Chondrocyte (in vitro differentiated cells): Measurements from ENCODE around the gene FGF7. TPM values are rescaled to one million over a fixed set of nuclear protein-coding genes. Genes with fewer than 3 reads are reported as not detected.

Experiments used
- DNase-seq: peaks from one replicate; pipeline ENCODE4 v3.0.0; 2021; ENCODE audit warnings: mixed read lengths, low spot score
- H3K27ac Mint-ChIP-seq: one replicate; pipeline ENCODE4 v1.8.0; 2021; ENCODE audit warnings: mild to moderate bottlenecking, moderate library complexity, mixed read lengths; ENCODE audit not compliant: unreplicated experiment
- H3K27me3 Mint-ChIP-seq: 2 replicates; pipeline ENCODE4 v1.8.0; 2021; ENCODE audit warnings: low read depth, mixed read lengths
- H3K36me3 Mint-ChIP-seq: 2 replicates; pipeline ENCODE4 v1.8.0; 2021; ENCODE audit warnings: low read depth, mixed read lengths
- H3K4me1 Mint-ChIP-seq: 2 replicates; pipeline ENCODE4 v1.8.0; 2021; ENCODE audit warnings: low read depth, mild to moderate bottlenecking, mixed read lengths
- H3K4me3 Mint-ChIP-seq: one replicate; pipeline ENCODE4 v1.8.0; 2021; ENCODE audit warnings: mild to moderate bottlenecking, moderate library complexity, mixed read lengths; ENCODE audit not compliant: unreplicated experiment
- H3K9me3 Mint-ChIP-seq: 2 replicates; pipeline ENCODE4 v1.8.0; 2021; ENCODE audit warnings: low read depth, mixed read lengths
- total RNA-seq: library from RNA; stranded (reverse); gene quantifications from 3 replicates; pipeline ENCODE4 v1.2.1, GENCODE V29; 2021
- TF ChIP-seq, protein P1 (sequence below): fragments of 200-600 bp; sonication (generic); IDR thresholded peaks from 2 replicates; pipeline ENCODE4 v1.5.0; 2021; ENCODE audit warnings: antibody characterized with exemption, mild to moderate bottlenecking, moderate library complexity

FGF7 gene
- total RNA-seq, 1 donor from 2014 or later: not detected

DNA sequence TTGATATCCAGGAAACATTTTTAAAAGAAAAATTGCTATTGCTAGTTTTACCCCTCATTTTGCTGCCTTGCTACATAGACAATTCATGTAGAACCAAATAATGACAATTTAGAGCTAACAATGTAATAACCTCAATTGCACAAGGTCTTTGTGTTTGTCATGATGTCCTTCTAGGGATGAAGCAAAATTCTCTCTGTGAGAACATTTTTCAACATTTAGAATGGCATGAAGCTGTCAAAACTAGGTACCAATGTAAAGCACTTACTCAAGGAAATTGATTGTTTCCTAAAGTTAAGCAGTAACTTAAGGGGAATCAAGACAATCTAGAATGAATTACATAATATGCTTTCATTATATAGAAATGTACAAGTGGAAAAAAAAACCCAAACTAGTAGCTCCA lies 7.9 kb upstream of the FGF7 start:
- TF ChIP-seq, protein P1, sequence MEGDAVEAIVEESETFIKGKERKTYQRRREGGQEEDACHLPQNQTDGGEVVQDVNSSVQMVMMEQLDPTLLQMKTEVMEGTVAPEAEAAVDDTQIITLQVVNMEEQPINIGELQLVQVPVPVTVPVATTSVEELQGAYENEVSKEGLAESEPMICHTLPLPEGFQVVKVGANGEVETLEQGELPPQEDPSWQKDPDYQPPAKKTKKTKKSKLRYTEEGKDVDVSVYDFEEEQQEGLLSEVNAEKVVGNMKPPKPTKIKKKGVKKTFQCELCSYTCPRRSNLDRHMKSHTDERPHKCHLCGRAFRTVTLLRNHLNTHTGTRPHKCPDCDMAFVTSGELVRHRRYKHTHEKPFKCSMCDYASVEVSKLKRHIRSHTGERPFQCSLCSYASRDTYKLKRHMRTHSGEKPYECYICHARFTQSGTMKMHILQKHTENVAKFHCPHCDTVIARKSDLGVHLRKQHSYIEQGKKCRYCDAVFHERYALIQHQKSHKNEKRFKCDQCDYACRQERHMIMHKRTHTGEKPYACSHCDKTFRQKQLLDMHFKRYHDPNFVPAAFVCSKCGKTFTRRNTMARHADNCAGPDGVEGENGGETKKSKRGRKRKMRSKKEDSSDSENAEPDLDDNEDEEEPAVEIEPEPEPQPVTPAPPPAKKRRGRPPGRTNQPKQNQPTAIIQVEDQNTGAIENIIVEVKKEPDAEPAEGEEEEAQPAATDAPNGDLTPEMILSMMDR: no peak
- no peak for DNase-seq
- peaks cover 17% of the 10 kb centered on the region for H3K4me1 Mint-ChIP-seq
- H3K27ac Mint-ChIP-seq: no peak overlapping the region
- no peaks in the 10 kb centered on the region for H3K27me3 Mint-ChIP-seq
- H3K9me3 Mint-ChIP-seq: peaks cover 3% of the 10 kb centered on the region
- H3K4me3 Mint-ChIP-seq: no peak overlapping the region
- H3K36me3 Mint-ChIP-seq: no peaks in the 10 kb centered on the region

DNA sequence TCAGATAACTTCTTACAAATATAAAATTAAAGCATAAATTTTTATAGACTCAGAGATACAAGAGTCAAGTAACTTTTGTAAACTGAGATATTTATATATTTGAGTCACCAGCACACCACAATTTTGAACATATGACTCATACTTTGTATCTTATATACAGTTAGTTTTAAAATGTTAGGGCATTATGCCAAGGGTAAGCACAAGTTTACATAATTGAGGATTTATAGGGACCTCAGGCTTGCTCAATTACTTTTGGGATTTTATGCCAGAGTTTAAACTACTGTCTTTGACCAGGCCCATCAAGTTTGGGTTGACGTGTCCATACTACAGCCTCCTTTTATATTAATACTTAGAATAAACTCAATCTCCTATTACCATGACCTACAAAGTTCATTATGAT lies 7.4 kb upstream of the FGF7 start:
- no peak for DNase-seq

DNA sequence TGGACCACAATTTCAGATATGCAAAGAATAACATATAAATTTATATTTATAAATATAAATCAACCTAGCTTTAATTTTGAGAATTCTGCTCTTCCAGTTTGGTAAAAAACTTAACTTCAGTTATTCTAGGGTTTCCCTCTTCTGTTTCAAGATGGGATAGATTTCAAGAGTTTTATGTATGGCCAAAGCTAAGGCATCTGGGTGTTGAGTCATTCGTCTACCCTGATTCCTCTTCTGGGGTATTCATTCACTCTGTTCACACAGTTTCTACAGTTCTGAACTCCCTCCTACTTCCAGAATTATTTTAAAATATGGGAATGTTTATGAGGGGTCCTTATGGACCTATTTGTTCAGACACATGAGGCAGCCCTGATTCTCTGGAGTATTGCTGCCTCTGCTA lies 4.2 kb upstream of the FGF7 start:
- no peak overlapping the region for H3K4me3 Mint-ChIP-seq
- peaks cover 22% of the 10 kb centered on the region for H3K4me1 Mint-ChIP-seq
- H3K9me3 Mint-ChIP-seq: peaks cover 3% of the 10 kb centered on the region
- H3K27me3 Mint-ChIP-seq: no peaks in the 10 kb centered on the region
- DNase-seq: no peak
- H3K27ac Mint-ChIP-seq: no peak overlapping the region
- H3K36me3 Mint-ChIP-seq: no peaks in the 10 kb centered on the region
- TF ChIP-seq, protein P1: no peak

More for the DNA sequence above, 7.4 kb upstream of the FGF7 start:
- Mint-ChIP-seq H3K36me3 (no peaks in the 10 kb centered on the region), H3K27ac (no peak overlapping the region), H3K4me3 (no peak overlapping the region), H3K9me3 (peaks cover 3% of the 10 kb centered on the region), H3K4me1 (peaks cover 17% of the 10 kb centered on the region), H3K27me3 (no peaks in the 10 kb centered on the region)
- TF ChIP-seq, protein P1: no peak

DNA sequence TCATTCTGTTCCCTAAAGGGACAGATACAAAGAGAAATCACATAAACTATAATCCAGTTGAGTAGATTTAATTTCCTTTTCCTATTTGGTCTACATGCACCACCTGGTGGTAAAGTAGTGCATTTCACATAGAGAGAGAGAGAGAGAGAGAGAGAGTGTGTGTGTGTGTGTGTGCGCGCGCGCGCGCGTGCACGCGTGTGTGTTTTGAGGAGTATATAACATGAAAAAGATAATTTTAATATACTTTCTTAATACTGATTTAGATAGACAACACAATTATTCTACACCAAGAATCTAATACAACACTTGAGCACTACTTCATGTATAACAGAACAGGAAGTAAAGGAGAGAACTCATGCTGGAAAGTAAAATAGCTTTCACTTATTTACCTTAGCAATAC lies 1.1 kb upstream of the FGF7 start:
- Mint-ChIP-seq H3K36me3 (no peaks in the 10 kb centered on the region), H3K4me1 (peaks cover 8% of the 10 kb centered on the region), H3K27ac (no peak overlapping the region), H3K4me3 (no peak overlapping the region), H3K27me3 (no peaks in the 10 kb centered on the region), H3K9me3 (peaks cover 3% of the 10 kb centered on the region)
- TF ChIP-seq, protein P1: peak; percentile 97
- DNase-seq: no peak

DNA sequence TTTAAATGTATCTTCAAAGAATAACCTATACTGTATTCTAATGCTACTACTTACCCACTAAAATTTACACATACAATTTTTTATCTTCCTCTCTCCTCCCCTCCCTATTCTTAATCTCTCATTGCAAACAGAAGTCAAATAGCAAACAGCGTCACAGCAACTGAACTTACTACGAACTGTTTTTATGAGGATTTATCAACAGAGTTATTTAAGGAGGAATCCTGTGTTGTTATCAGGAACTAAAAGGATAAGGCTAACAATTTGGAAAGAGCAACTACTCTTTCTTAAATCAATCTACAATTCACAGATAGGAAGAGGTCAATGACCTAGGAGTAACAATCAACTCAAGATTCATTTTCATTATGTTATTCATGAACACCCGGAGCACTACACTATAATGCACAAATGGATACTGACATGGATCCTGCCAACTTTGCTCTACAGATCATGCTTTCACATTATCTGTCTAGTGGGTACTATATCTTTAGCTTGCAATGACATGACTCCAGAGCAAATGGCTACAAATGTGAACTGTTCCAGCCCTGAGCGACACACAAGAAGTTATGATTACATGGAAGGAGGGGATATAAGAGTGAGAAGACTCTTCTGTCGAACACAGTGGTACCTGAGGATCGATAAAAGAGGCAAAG lies 984 bp downstream of the FGF7 start:
- H3K27me3 Mint-ChIP-seq: no peaks in the 10 kb centered on the region
- DNase-seq: no peak
- H3K4me1 Mint-ChIP-seq: peaks cover 5% of the 10 kb centered on the region
- no peaks in the 10 kb centered on the region for H3K36me3 Mint-ChIP-seq
- H3K27ac Mint-ChIP-seq: no peak overlapping the region
- no peaks in the 10 kb centered on the region for H3K9me3 Mint-ChIP-seq
- H3K4me3 Mint-ChIP-seq: no peak overlapping the region
- TF ChIP-seq, protein P1: no peak
